ENCODE data around the gene TOMM6.

- TF ChIP-seq POLR2AphosphoS5 (IDR thresholded peaks at IDR 0.05; ENCODE audit: borderline replicate concordance, low read depth, low read length) (no peak), EZH2 (IDR thresholded peaks at IDR 0.05) (no peak), FOXP2 (optimal IDR thresholded peaks at IDR 0.05; ENCODE audit: control extremely low read depth, extremely low read length, insufficient read depth) (no peak)
Measured at GRCh38 chr6:41785689-41786450, 1.6 kb upstream of the TOMM6 start.

Measured in SK-N-MC (cell line).